SJSA1 (cell line): ENCODE results near the gene YAP1. TPM values are rescaled to one million over a fixed set of nuclear protein-coding genes. Genes with fewer than 3 reads are reported as not detected.

Source experiments
- DNase-seq, 2 experiments: peaks; one replicate each; pipeline ENCODE4 v3.0.0-alpha.2; 2015 to 2020; ENCODE audit warnings: low spot score in 2 of 2, low read depth in 1 of 2
- H3K27ac ChIP-seq: fragments of 250-450 bp; sonication (Bioruptor Pico); 2 replicates; pipeline ENCODE4 v1.5.1; 2020; ENCODE audit warnings: mild to moderate bottlenecking, moderate library complexity
- H3K27me3 ChIP-seq: fragments of 250-450 bp; sonication (Bioruptor Pico); replicated peaks from 2 replicates; pipeline ENCODE4 v1.5.1; 2020; ENCODE audit warnings: mild to moderate bottlenecking, moderate library complexity
- H3K36me3 ChIP-seq: fragments of 250-450 bp; sonication (Bioruptor Pico); 2 replicates; pipeline ENCODE4 v1.5.1; 2020; ENCODE audit warnings: mild to moderate bottlenecking
- H3K4me1 ChIP-seq: fragments of 250-450 bp; sonication (Bioruptor Pico); replicated peaks from 2 replicates; pipeline ENCODE4 v1.6.1; 2021; ENCODE audit warnings: mild to moderate bottlenecking
- H3K4me3 ChIP-seq: fragments of 250-450 bp; sonication (Bioruptor Pico); 2 replicates; pipeline ENCODE4 v1.5.1; 2020; ENCODE audit warnings: mild to moderate bottlenecking
- H3K9me3 ChIP-seq: fragments of 250-450 bp; sonication (Bioruptor Pico); replicated peaks from 2 replicates; pipeline ENCODE4 v1.5.1; 2020; ENCODE audit warnings: mild to moderate bottlenecking
- total RNA-seq: library from RNA; depleted of rRNA; stranded (reverse); fragments of >200 nt; shearing (Covaris generic); gene quantifications from 2 replicates; pipeline ENCODE4 v1.2.3, GENCODE V29; 2014

YAP1 gene
- total RNA-seq, 1 experiment from 2014 or later, result 38.1 TPM

- Histone ChIP-seq H3K27me3 (no peaks in the 10 kb centered on the region), H3K36me3 (peaks cover 6% of the 10 kb centered on the region), H3K4me3 (peak overlapping the region; percentile 77), H3K27ac (peak overlapping the region; percentile 74), H3K9me3 (no peaks in the 10 kb centered on the region), H3K4me1 (peaks cover 12% of the 10 kb centered on the region)
- no peak for DNase-seq
Observed at GRCh38 chr11:102110761-102111010, 439 bp downstream of the YAP1 start.

GRCh38 chr11:102111011-102111786 is 952 bp downstream of the YAP1 start:
- peaks cover 9% of the 10 kb centered on the region for H3K36me3 ChIP-seq
- peak overlapping the region; percentile 77 for H3K4me3 ChIP-seq
- peaks cover 17% of the 10 kb centered on the region for H3K4me1 ChIP-seq
- H3K27me3 ChIP-seq, result no peaks in the 10 kb centered on the region
- DNase-seq, result peak; percentile 53 to 75
- H3K9me3 ChIP-seq, result no peaks in the 10 kb centered on the region
- peak overlapping the region; percentile 74 for H3K27ac ChIP-seq

DNA sequence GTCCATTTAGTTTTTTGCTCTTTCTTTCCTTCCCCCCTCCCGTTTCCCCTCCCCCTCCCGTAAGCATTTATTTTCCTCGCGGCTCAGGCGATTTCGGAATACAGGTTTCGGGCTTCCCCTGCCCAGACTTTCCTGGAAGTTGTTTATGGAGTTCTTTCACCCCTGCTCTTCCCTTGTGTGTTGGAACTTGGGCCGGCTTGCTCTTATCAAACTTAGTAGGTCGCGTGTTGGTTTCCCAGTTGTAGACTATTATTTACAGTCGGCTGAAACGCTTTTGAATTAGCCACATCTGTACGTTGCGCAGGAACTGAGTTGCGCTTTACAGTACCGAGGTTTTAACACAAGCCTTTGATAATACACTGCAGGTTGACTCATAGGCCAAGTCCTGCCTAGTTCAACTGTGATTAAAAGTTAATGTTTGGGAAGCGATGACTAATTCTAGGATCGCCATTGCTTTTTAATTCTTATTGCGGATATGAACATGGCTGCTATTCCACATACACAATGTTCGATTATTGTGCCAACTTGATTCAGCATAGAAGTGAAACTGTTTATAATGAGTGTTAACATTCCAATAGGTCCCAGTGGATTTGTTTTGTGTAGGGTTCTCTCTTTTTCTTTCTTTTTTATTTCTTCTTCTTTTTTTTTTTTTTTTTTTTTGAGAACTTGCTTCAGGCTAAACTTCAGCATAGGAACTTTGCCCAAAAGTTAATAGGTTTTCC is 1.7 kb downstream of the YAP1 start:
- Histone ChIP-seq H3K27me3 (no peaks in the 10 kb centered on the region), H3K36me3 (peaks cover 9% of the 10 kb centered on the region), H3K4me3 (peak overlapping the region; percentile 77), H3K9me3 (no peaks in the 10 kb centered on the region), H3K27ac (peak overlapping the region; percentile 74), H3K4me1 (peaks cover 23% of the 10 kb centered on the region)
- peak; percentile 46 to 67 for DNase-seq

GRCh38 chr11:102112509-102112821 is 2.2 kb downstream of the YAP1 start:
- no peaks in the 10 kb centered on the region for H3K27me3 ChIP-seq
- peaks cover 28% of the 10 kb centered on the region for H3K4me1 ChIP-seq
- H3K9me3 ChIP-seq, result no peaks in the 10 kb centered on the region
- DNase-seq, result no peak
- H3K4me3 ChIP-seq, result peak overlapping the region; percentile 77
- peaks cover 11% of the 10 kb centered on the region for H3K36me3 ChIP-seq
- H3K27ac ChIP-seq, result peak overlapping the region; percentile 74

GRCh38 chr11:102114032-102114431 is 3.8 kb downstream of the YAP1 start:
- Histone ChIP-seq H3K36me3 (peaks cover 12% of the 10 kb centered on the region), H3K4me1 (peaks cover 42% of the 10 kb centered on the region), H3K4me3 (no peak overlapping the region), H3K9me3 (no peaks in the 10 kb centered on the region), H3K27me3 (no peaks in the 10 kb centered on the region), H3K27ac (no peak overlapping the region)
- DNase-seq, result no peak

DNA sequence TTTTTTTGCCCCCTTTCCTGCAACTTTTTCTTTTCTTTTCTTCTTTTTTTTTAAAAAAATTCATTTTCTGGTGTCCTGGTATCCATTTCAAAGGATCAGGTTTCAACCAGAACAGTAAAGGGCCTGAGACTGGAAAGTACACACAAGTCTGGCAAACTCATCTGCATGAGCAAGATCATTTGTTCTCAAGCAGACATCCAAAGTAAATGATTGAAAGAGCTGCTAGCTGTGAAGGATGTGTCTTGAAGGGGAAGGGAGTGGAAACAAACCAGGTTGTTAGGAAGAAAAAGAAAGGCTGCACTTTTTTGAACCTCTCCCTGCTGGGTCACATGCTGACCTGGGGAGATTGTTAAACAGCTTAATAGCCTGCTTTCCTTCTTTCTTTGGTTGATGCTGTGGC is 5.3 kb downstream of the YAP1 start:
- H3K27ac ChIP-seq, result no peak overlapping the region

GRCh38 chr11:102116453-102117205 is 6.4 kb downstream of the YAP1 start:
- no peak for DNase-seq

More for the DNA sequence above, 5.3 kb downstream of the YAP1 start:
- Histone ChIP-seq H3K36me3 (peaks cover 12% of the 10 kb centered on the region), H3K27me3 (no peaks in the 10 kb centered on the region), H3K4me3 (no peak overlapping the region), H3K9me3 (no peaks in the 10 kb centered on the region), H3K4me1 (peaks cover 58% of the 10 kb centered on the region)
- no peak for DNase-seq

GRCh38 chr11:102117472-102118113 is 7.3 kb downstream of the YAP1 start:
- Histone ChIP-seq H3K4me1 (peaks cover 64% of the 10 kb centered on the region), H3K27me3 (no peaks in the 10 kb centered on the region), H3K36me3 (peaks cover 8% of the 10 kb centered on the region), H3K9me3 (no peaks in the 10 kb centered on the region), H3K4me3 (no peak overlapping the region), H3K27ac (peak overlapping the region; percentile 43; the same call in 1 of the 2 replicates)
- DNase-seq, result peak in 1 of 2 experiments; percentile 5

More at GRCh38 chr11:102116453-102117205, 6.4 kb downstream of the YAP1 start:
- Histone ChIP-seq H3K27me3 (no peaks in the 10 kb centered on the region), H3K9me3 (no peaks in the 10 kb centered on the region), H3K4me1 (peaks cover 64% of the 10 kb centered on the region), H3K36me3 (peaks cover 8% of the 10 kb centered on the region), H3K4me3 (no peak overlapping the region), H3K27ac (no peak overlapping the region)

DNA sequence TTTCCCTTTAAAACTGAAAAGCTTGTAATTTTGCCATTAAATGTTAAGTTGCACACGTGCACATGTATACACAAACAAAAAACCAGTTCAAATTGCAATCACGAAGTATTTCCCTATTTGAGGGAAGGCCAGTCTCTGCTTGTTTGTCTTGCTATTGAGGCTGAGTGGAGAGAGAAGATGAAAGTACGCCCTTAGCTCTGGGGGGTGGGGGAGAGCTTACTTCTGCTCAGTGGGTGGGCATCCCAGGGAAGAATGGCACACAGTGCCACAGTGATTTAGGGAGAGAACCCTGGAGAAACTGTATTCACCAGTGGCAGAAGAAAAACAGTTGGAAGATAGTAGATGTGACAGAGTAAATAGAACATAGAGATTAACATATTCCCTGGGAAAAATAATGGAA is 8.7 kb downstream of the YAP1 start:
- Histone ChIP-seq H3K4me1 (peaks cover 64% of the 10 kb centered on the region), H3K9me3 (no peaks in the 10 kb centered on the region), H3K27ac (no peak overlapping the region), H3K4me3 (no peak overlapping the region), H3K27me3 (no peaks in the 10 kb centered on the region), H3K36me3 (peaks cover 8% of the 10 kb centered on the region)
- DNase-seq, result peak; percentile 45 to 50

DNA sequence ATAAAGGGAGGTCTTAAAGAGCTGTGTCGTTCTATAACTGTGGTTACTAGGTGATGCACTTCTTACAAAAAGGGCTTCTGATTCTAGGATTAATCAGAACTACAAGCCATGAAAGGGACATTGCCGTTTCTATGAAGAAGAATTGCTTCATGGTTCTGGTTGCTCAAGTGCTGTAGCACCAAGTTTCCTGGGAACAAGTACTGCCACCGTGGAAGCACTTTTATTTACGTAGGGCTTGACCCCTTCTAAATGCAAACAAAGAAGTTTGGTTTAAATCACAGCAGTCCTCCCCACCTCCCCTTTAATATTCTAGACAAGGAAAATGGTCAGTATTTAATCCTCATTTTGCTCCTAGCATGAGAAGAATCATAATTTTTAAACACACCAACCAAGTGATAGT is 9.8 kb downstream of the YAP1 start:
- Histone ChIP-seq H3K36me3 (peaks cover 8% of the 10 kb centered on the region), H3K9me3 (no peaks in the 10 kb centered on the region), H3K4me3 (no peak overlapping the region), H3K4me1 (peaks cover 59% of the 10 kb centered on the region), H3K27ac (no peak overlapping the region; the same call in 1 of the 2 replicates), H3K27me3 (no peaks in the 10 kb centered on the region)
- DNase-seq, result no peak

DNA sequence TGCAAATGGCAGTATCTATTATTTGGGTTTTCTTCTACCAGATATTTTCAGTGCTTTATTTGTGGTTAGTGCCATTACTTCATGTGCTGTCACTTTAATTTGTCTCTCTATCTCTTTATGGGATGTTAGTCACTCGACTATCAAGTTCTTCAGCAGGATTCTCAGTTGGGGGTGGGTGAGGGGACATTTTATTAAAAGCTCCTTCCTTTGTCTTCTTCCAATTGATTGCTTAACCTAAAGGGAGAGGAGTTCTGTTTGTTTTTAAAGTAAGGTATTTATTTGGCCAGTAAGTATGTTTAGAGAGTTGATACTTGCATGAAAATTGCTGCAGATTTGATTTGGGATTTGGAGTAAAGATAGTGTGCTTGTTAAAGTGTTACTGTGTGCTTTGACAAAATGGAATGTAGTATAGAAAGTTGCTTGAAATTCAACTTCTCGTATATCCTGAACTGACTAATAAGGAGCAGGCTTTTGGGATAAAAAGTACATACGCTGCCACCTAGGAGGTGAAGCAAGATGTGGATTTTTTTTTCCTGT is 10.3 kb downstream of the YAP1 start:
- Histone ChIP-seq H3K27ac (no peak overlapping the region; the same call in 1 of the 2 replicates), H3K4me3 (no peak overlapping the region), H3K27me3 (no peaks in the 10 kb centered on the region), H3K36me3 (peaks cover 8% of the 10 kb centered on the region), H3K9me3 (no peaks in the 10 kb centered on the region), H3K4me1 (peaks cover 54% of the 10 kb centered on the region)
- peak in 1 of 2 experiments; percentile 43 for DNase-seq

GRCh38 chr11:102121329-102121728 is 11.1 kb downstream of the YAP1 start:
- H3K4me3 ChIP-seq, result no peak overlapping the region
- DNase-seq, result no peak
- H3K4me1 ChIP-seq, result peaks cover 45% of the 10 kb centered on the region

DNA sequence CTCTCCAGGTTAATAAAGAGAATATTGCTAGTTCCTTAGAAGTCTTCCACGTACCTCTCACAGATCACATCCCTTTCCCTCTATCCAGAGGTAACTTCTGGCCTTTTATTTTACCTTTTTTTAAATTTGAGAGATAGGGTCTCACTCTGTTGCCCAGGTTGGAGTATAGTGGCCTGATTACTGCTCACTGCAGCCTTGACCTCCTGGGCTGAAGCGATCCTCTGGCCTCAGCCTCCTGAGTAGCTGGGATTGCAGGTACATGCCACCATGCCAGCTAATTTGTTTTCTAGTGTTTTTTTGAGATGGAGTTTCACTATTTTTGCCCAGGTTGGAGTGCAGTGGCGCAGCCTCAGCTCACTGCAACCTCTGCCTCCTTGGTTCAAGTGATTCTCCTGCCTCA is 24.4 kb downstream of the YAP1 start:
- H3K27ac ChIP-seq, result no peak overlapping the region
- no peaks in the 10 kb centered on the region for H3K27me3 ChIP-seq
- H3K9me3 ChIP-seq, result no peaks in the 10 kb centered on the region
- no peak for DNase-seq
- H3K4me1 ChIP-seq, result peaks cover 12% of the 10 kb centered on the region
- no peaks in the 10 kb centered on the region for H3K36me3 ChIP-seq
- H3K4me3 ChIP-seq, result no peak overlapping the region

More at GRCh38 chr11:102121329-102121728, 11.1 kb downstream of the YAP1 start:
- Histone ChIP-seq H3K27me3 (no peaks in the 10 kb centered on the region), H3K27ac (no peak overlapping the region), H3K36me3 (peaks cover 3% of the 10 kb centered on the region; the same call in 1 of the 2 replicates), H3K9me3 (no peaks in the 10 kb centered on the region)
